Epithelial cell of alveolus of lung (primary cell): ENCODE measurements around the gene VCP. TPM values are rescaled to one million over a fixed set of nuclear protein-coding genes. Genes with fewer than 3 reads are reported as not detected.

Source experiments
- total RNA-seq: library from RNA; depleted of rRNA; stranded (reverse); fragments of >200 nt; gene quantifications from 2 replicates; pipeline ENCODE4 v1.2.1, GENCODE V29; 2015

VCP gene
- total RNA-seq = 137 and 313 TPM in 2 replicates

GRCh38 chr9:35072461-35073278 lies at the start of gene VCP:
VCP (minus strand) TSS chr9:35072625; CDS start chr9:35072353, 272 bp downstream.

GRCh38 chr9:35115680-35116538 lies 43.5 kb upstream of the VCP start, which contains the start of gene ATOSB:
ATOSB (minus strand) TSS chr9:35115862; CDS start chr9:35108274, 7,588 bp downstream.

DNA sequence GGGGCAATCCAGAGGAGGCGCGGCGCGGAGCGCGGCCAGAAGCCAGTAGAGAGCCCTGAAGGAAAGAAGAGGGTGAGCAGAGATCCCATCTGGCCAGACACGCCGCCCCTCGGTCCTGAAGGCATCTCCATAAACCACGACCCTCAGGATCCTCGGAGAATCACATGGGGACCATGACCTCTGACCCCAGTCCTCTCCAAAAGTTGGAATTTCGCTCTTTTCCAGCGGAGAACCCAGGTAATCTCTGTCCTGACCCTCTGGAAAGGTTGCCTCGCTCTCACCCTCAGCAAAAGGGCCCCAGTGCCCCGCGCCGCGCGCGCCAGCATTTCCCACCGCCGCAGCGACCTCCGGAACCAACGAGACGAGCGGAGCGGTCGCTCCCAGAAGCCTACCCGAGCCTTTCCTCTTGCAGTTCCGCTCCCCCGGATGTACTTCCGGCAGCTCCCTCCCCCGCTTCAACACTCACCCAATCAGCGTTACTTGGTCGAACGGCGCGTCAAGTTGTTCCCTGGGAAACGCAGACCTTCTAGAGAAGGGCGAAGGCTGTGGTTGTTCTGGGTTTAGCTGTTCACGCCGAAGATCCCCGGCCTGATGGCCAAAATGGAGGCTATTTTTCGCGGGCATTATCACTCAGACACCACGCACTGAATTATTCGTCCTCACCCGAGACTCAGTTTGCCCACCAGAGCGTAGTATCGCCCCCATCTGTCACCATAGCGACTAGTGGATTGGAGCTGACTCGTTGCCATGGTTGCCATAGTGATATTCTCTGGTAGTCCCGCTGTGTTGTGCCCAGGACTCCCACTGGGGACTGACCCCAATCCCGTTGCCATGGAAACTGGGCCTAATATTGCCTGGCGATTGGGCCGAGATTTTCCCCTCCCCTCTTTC lies 30.6 kb upstream of the VCP start, which contains the start of gene STOML2:
STOML2 (minus strand) TSS at position 363 of the 891 bp plus-strand sequence; CDS start at position 326, 37 bp downstream.

GRCh38 chr9:35096035-35096849 lies 23.8 kb upstream of the VCP start, which contains the start of gene PIGO:
PIGO (minus strand) TSS chr9:35096591; CDS start chr9:35095565, 1,026 bp downstream.

DNA sequence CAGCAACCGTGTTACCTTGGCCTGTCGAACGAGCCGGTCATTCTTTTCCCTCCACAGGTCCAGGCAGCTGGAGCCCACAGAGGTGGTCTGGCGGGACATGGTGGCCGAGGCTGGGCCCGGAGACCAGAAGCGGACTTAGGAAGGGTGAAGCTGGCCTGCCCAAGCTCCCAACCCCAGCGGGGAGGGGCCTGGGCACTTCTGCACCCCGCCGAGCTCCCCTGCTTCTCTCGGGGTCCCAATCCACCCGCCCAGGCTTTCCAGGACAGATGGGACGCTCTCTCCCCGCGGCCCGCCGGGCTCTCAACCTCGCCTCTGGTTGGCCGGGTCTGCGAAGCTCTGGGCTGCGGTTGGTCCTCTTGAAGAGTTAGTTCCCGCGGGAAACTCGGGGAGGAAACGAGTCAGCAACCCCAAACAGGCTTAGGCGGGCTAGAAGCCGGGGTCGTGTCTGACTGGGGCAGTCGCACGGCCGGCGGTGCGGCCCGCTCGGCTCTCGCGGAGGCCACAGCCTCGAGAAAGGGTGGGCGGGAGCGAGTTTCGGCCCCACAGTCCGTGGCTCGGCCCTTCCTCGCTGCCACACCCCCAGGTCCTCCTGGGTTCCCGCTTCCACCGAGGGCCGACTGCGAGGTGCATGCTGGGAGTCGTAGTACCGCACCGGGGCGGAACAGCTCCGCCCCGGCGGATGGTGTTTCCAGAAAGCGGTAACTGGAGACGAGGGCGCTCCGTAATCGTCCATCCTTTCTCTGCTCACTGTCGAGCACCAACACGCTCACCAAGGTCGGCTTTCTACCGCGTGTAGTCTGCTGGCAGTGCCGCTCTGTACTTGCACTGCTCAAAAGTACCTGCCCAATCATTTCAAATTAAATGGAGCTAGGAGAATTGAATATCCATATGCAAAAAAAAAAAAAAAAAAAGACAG lies 7.3 kb upstream of the VCP start, which contains the start of gene FANCG:
FANCG (minus strand) TSS at position 517 of the 916 bp plus-strand sequence; CDS start at position 99, 418 bp downstream.

Other genes starting within 250 kb of the VCP start
- 0.40 TPM in 1 of 2 replicates, not detected in the other for gene PHF24, start 114.3 kb downstream of the VCP start, total RNA-seq
- gene DNAJB5, start 82.9 kb downstream of the VCP start, total RNA-seq = 14.5 and 23.1 TPM in 2 replicates
- 18.2 and 22.6 TPM in 2 replicates for gene FANCG, start 7.3 kb upstream of the VCP start, total RNA-seq
- 19.3 and 24.2 TPM in 2 replicates for gene PIGO, start 24.0 kb upstream of the VCP start, total RNA-seq
- 168 and 195 TPM in 2 replicates for gene STOML2, start 30.5 kb upstream of the VCP start, total RNA-seq
- gene ATOSB, start 43.2 kb upstream of the VCP start, total RNA-seq = 19.8 and 25.6 TPM in 2 replicates
- 8.0 and 10.7 TPM in 2 replicates for gene UNC13B, start 89.4 kb upstream of the VCP start, total RNA-seq